Activated CD4-positive, alpha-beta T cell treated with anti-CD3 and anti-CD28 coated beads, Interleukin-2, Interleukin-6, amounts not matched to agents 100 ng/mL and 50 ng/mL, durations not matched to agents 16 hours and 8 hours (primary cell): ENCODE results near the gene GRIN2D.
A peak's percentile ranks its signal among the peaks of the same experiment; 100 is the strongest.

Experiments used
- DNase-seq: peaks from one replicate; pipeline ENCODE4 v3.0.0-alpha.2; 2020

The GRIN2D gene

GRCh38 chr19:48398375-48399235, 5.1 kb downstream of the GRIN2D start:
- DNase-seq = peak; percentile 92

GRCh38 chr19:48400018-48400742, 6.7 kb downstream of the GRIN2D start:
- no peak for DNase-seq

GRCh38 chr19:48401287-48401686, 7.8 kb downstream of the GRIN2D start:
- DNase-seq = no peak

- peak; percentile 71 for DNase-seq
Observed at GRCh38 chr19:48403606-48404005, 10.1 kb downstream of the GRIN2D start.

GRCh38 chr19:48405010-48405659, 11.7 kb downstream of the GRIN2D start:
- DNase-seq = no peak

GRCh38 chr19:48405850-48406249, 12.4 kb downstream of the GRIN2D start:
- DNase-seq = no peak

- no peak for DNase-seq
Observed at GRCh38 chr19:48413879-48414587, 20.6 kb downstream of the GRIN2D start.

GRCh38 chr19:48415395-48415794, 21.9 kb downstream of the GRIN2D start:
- peak; percentile 86 for DNase-seq

GRCh38 chr19:48415806-48416221, 22.3 kb downstream of the GRIN2D start:
- no peak for DNase-seq

GRCh38 chr19:48417421-48417820, 24.0 kb downstream of the GRIN2D start:
- no peak for DNase-seq

GRCh38 chr19:48418317-48419064, 25.0 kb downstream of the GRIN2D start:
- DNase-seq = peak; percentile 44

GRCh38 chr19:48419158-48419920, 25.9 kb downstream of the GRIN2D start:
- DNase-seq = peak; percentile 88

- DNase-seq = no peak
Observed at GRCh38 chr19:48421548-48421947, 28.1 kb downstream of the GRIN2D start.

- no peak for DNase-seq
Observed at GRCh38 chr19:48424694-48425219, 31.3 kb downstream of the GRIN2D start.

- no peak for DNase-seq
Observed at GRCh38 chr19:48428670-48429069, 35.2 kb downstream of the GRIN2D start.

- DNase-seq = no peak
Observed at GRCh38 chr19:48433337-48433736, 39.9 kb downstream of the GRIN2D start.

GRCh38 chr19:48436586-48436985, 43.1 kb downstream of the GRIN2D start:
- DNase-seq = no peak

- DNase-seq = no peak
Observed at GRCh38 chr19:48441360-48442050, 48.0 kb downstream of the GRIN2D start.

GRCh38 chr19:48442116-48443035, 48.9 kb downstream of the GRIN2D start:
- no peak for DNase-seq
